Measurements from ENCODE around the gene HS3ST5.

- TF ChIP-seq POLR2A (IDR thresholded peaks at IDR 0.05; ENCODE audit: low read depth, low read length) (no peak), CTCF (IDR thresholded peaks at IDR 0.05; ENCODE audit: extremely low read depth in 1 of 2, insufficient read depth in 1 of 2, low read depth in 1 of 2, low read length in 2 of 2) (no peak), POLR2AphosphoS5 (IDR thresholded peaks at IDR 0.05; ENCODE audit: insufficient read depth, low read depth, low read length) (no peak), GATA2 (IDR thresholded peaks at IDR 0.05; ENCODE audit: insufficient read depth, insufficient read length, low read depth, low read length) (no peak), MAX (IDR thresholded peaks at IDR 0.05; ENCODE audit: insufficient read depth, insufficient read length) (no peak)
Measured at GRCh38 chr6:114203460-114203859, 139.4 kb downstream of the HS3ST5 start.
